A549 (cell line): ENCODE data around the gene SIX2. TPM values are rescaled to one million over a fixed set of nuclear protein-coding genes. Genes with fewer than 3 reads are reported as not detected.

ENCODE experiments used
- ATAC-seq, 2 experiments: fragments of 200-7000 bp in 1 of 2; fragments of >200 bp in 1 of 2; cut with Nextera tagmentation in 1 of 2; cut with Tn5 transposase in 1 of 2; 3 replicates each; pipeline versions ENCODE4 v1.8.0 to v1.9.1; 2018 to 2020; ENCODE audit warnings: mild to moderate bottlenecking in 1 of 2, moderate library complexity in 1 of 2
- CTCF ChIA-PET: fragments of 300-600 bp; sonication (Branson Sonifier 250); formaldehyde crosslinking; extraction: SDS; loops from one replicate; lab custom pipeline; 2021; ENCODE audit warnings: antibody characterized with exemption, inconsistent platforms; lab: Yijun Ruan, JAX
- POLR2A ChIA-PET: fragments of 350-600 bp; formaldehyde crosslinking; extraction: SDS; loops from one replicate; lab custom pipeline; 2021; ENCODE audit warnings: antibody characterized with exemption, inconsistent platforms; lab: Yijun Ruan, JAX
- DNase-seq, 2 experiments: peaks; one replicate each; pipeline versions ENCODE4 v3.0.0 to v3.0.0-alpha.2; 2011 to 2016; ENCODE audit warnings: low read depth in 1 of 2, low spot score in 1 of 2
- FAIRE-seq: peaks from 2 replicates; lab custom pipeline; 2011; peaks lifted over from hg19 to GRCh38; lab: Jason Lieb, UNC
- H3K27ac ChIP-seq, 2 experiments: fragments of >200 bp; sonication (Bioruptor Twin); formaldehyde crosslinking; 3 replicates each; pipeline ENCODE4 v1.5.1; 2016 to 2017
- H3K4me1 ChIP-seq: fragments of >200 bp; sonication (Bioruptor Twin); formaldehyde crosslinking; 3 replicates; pipeline ENCODE4 v1.6.1; 2016
- H3K4me2 ChIP-seq: fragments of >200 bp; sonication (Bioruptor Twin); formaldehyde crosslinking; 3 replicates; pipeline ENCODE4 v1.6.1; 2016
- H3K4me3 ChIP-seq: fragments of >200 bp; sonication (Bioruptor Twin); formaldehyde crosslinking; 3 replicates; pipeline ENCODE4 v1.5.1; 2016
- H3K9me3 ChIP-seq: fragments of >200 bp; sonication (Bioruptor Twin); formaldehyde crosslinking; 3 replicates; pipeline ENCODE4 v1.6.1; 2016
- CBX2 ChIP-seq: fragments of 200-600 bp; sonication (generic); IDR thresholded peaks from 2 replicates; pipeline ENCODE4 v1.6.1; 2016; ENCODE audit warnings: low read depth, mild to moderate bottlenecking, borderline replicate concordance
- CTCF ChIP-seq: fragments of >200 bp; sonication (Bioruptor Twin); formaldehyde crosslinking; IDR thresholded peaks from 3 replicates; pipeline ENCODE4 v1.5.1; 2016
- E2F6 ChIP-seq: IDR thresholded peaks from 2 replicates; pipeline ENCODE4 v1.6.1; 2012; ENCODE audit warnings: low read depth, borderline replicate concordance
- ELK1 ChIP-seq: fragments of 150-350 bp; IDR thresholded peaks from 2 replicates; pipeline ENCODE4 v1.6.1; 2014; ENCODE audit warnings: low read depth, mild to moderate bottlenecking, low read length
- FOSB ChIP-seq: fragments of 250-450 bp; sonication (Bioruptor Pico); IDR thresholded peaks from 2 replicates; pipeline ENCODE4 v1.5.0; 2020; ENCODE audit warnings: mild to moderate bottlenecking, moderate library complexity
- FOXS1 ChIP-seq: fragments of 250-450 bp; sonication (Bioruptor Pico); IDR thresholded peaks from 2 replicates; pipeline ENCODE4 v1.5.0; 2020; ENCODE audit warnings: mild to moderate bottlenecking, moderate library complexity
- HDAC2 ChIP-seq: fragments of 200-600 bp; sonication (generic); IDR thresholded peaks from 2 replicates; pipeline ENCODE4 v1.6.1; 2016
- KDM1A ChIP-seq: fragments of 200-600 bp; sonication (generic); IDR thresholded peaks from 2 replicates; pipeline ENCODE4 v1.6.1; 2016; ENCODE audit warnings: low read depth, mild to moderate bottlenecking
- MAFK ChIP-seq: fragments of 450-650 bp; IDR thresholded peaks from 2 replicates; pipeline ENCODE4 v1.6.1; 2014; ENCODE audit not compliant: partially characterized antibody
- MAX ChIP-seq: IDR thresholded peaks from 2 replicates; pipeline ENCODE4 v1.6.1; 2012
- NPAS2 ChIP-seq: fragments of 250-450 bp; sonication (Bioruptor Pico); IDR thresholded peaks from 2 replicates; pipeline ENCODE4 v1.8.0; 2022; ENCODE audit warnings: mild to moderate bottlenecking, moderate library complexity, borderline replicate concordance
- POLR2AphosphoS2 ChIP-seq: conservative IDR thresholded peaks from 2 replicates; pipeline ENCODE4 v1.6.1; 2012; ENCODE audit warnings: low read length, improper control_type of control experiment, inconsistent platforms
- RAD21 ChIP-seq, 2 experiments: fragments of >200 bp in 1 of 2; sonication (Bioruptor Twin) in 1 of 2; formaldehyde crosslinking in 1 of 2; IDR thresholded peaks in 1 of 2; conservative IDR thresholded peaks in 1 of 2; 2 replicates in 1 of 2; 3 replicates in 1 of 2; pipeline ENCODE4 v1.6.1; 2012 to 2018; ENCODE audit warnings: inconsistent platforms in 1 of 2
- SREBF2 ChIP-seq: fragments of 450-650 bp; IDR thresholded peaks from 2 replicates; pipeline ENCODE4 v1.6.1; 2014; ENCODE audit warnings: mild to moderate bottlenecking, moderate library complexity
- ZFP36 ChIP-seq: fragments of 450-650 bp; IDR thresholded peaks from 2 replicates; pipeline ENCODE4 v1.6.1; 2014; ENCODE audit warnings: borderline replicate concordance; ENCODE audit not compliant: partially characterized antibody
- ZSCAN20 ChIP-seq: fragments of 250-450 bp; sonication (Bioruptor Pico); IDR thresholded peaks from 2 replicates; pipeline ENCODE4 v1.8.0; 2022; ENCODE audit warnings: mild to moderate bottlenecking, moderate library complexity
- WGBS: methylation state at CpG from one replicate; pipeline ENCODE4 v1.1.6; 2017; ENCODE audit errors: missing lambda C conversion rate; 5-methylcytosine and 5-hydroxymethylcytosine counted together
- polyA plus RNA-seq, 4 experiments: library from polyadenylated mRNA; depleted of rRNA in 3 of 4; stranded (reverse); fragments of >200 nt; fragmentation: RNase III in 1 of 4; extraction: RNeasy Plus Mini Kit Qiagen cat#74134 plus additional on column Dnase treatment in 1 of 4; gene quantifications; 2 replicates in 3 of 4; 3 replicates in 1 of 4; pipeline ENCODE4 v1.2.3, GENCODE V29; 2011 to 2017

The SIX2 gene
- polyA plus RNA-seq, 2 of the 4 experiments (the other 2 are of a cell fraction): 0.10 to 0.15 TPM

- 43% methylated on average over 37 of the region's 56 CpGs for WGBS
- TF ChIP-seq MAX: peak; percentile 48
- peak; percentile 11 for TF ChIP-seq MAFK
- no peak for TF ChIP-seq CTCF
- TF ChIP-seq E2F6: peak; percentile 3; the same call in 1 of the 2 replicates
- CTCF ChIA-PET: interaction anchor here (0.8 to 11.6 kb wide), 4 partner anchors 15 to 484 kb away, joined by 3 to 170 read pairs (median 10); no protein-coding TSS in a partner anchor
- Histone ChIP-seq H3K9me3 (no peaks in the 10 kb centered on the region), H3K4me1 (peaks cover 13% of the 10 kb centered on the region; the same call in 2 of the 3 replicates), H3K4me3 (peak overlapping the region; percentile 65), H3K27ac (peak overlapping the region; percentile 59 to 76), H3K4me2 (peak overlapping the region; percentile 100)
- FAIRE-seq: no peak
- POLR2A ChIA-PET: no interaction called here
- peak; percentile 35 to 69 for DNase-seq
- ATAC-seq: peak; percentile 17 to 55
Observed at GRCh38 chr2:45009928-45010701, 863 bp upstream of the SIX2 start.

- ChIA-PET CTCF (interaction anchor here (1.4 to 11.6 kb wide), 4 partner anchors 11 to 486 kb away, joined by 3 to 170 read pairs (median 10); no protein-coding TSS in a partner anchor), POLR2A (no interaction called here)
- no peak for DNase-seq
- TF ChIP-seq HDAC2 (no peak), MAFK (no peak)
- H3K4me1 ChIP-seq: peaks cover 8% of the 10 kb centered on the region; the same call in 2 of the 3 replicates
- ATAC-seq: no peak
- H3K9me3 ChIP-seq: no peaks in the 10 kb centered on the region
- no peak overlapping the region for H3K27ac ChIP-seq
- 95% methylated on average over 70 of the region's 75 CpGs for WGBS
- no peak for FAIRE-seq
- H3K4me3 ChIP-seq: no peak overlapping the region
- H3K4me2 ChIP-seq: peak overlapping the region; percentile 100; the same call in 2 of the 3 replicates
Observed at GRCh38 chr2:45008296-45009129, 739 bp downstream of the SIX2 start.

- no peak for FAIRE-seq
- no peak for ATAC-seq
- H3K4me3 ChIP-seq: no peak overlapping the region
- CTCF ChIA-PET: interaction anchor here (1.5 to 11.6 kb wide), 3 partner anchors 10 to 486 kb away, joined by 3 to 170 read pairs (median 16); no protein-coding TSS in a partner anchor
- POLR2A ChIA-PET: no interaction called here
- no peaks in the 10 kb centered on the region for H3K9me3 ChIP-seq
- 87% methylated on average over 6 of the region's 6 CpGs for WGBS
- DNase-seq: no peak
- TF ChIP-seq SREBF2 (no peak), ZSCAN20 (CRISPR knock-in tag) (no peak), RAD21 (conservative IDR thresholded peaks at IDR 0.05 in 1 of 2, IDR thresholded peaks at IDR 0.05 in 1 of 2) (no peak)
- peaks cover 5% of the 10 kb centered on the region; the same call in 2 of the 3 replicates for H3K4me1 ChIP-seq
- H3K4me2 ChIP-seq: no peak overlapping the region
- no peak overlapping the region for H3K27ac ChIP-seq
Observed at GRCh38 chr2:45007961-45008295, 1.3 kb downstream of the SIX2 start.

- H3K27ac ChIP-seq: no peak overlapping the region
- TF ChIP-seq NPAS2 (CRISPR knock-in tag) (no peak), KDM1A (no peak), HDAC2 (no peak), ZFP36 (no peak), POLR2AphosphoS2 (no peak), FOSB (CRISPR knock-in tag) (no peak), FOXS1 (no peak), ELK1 (no peak), CBX2 (no peak)
- FAIRE-seq: no peak
Observed at GRCh38 chr2:45006942-45007287, 2.3 kb downstream of the SIX2 start.

More at GRCh38 chr2:45006942-45007287, 2.3 kb downstream of the SIX2 start:
- Histone ChIP-seq H3K9me3 (no peaks in the 10 kb centered on the region), H3K4me3 (no peak overlapping the region), H3K4me1 (peaks cover 5% of the 10 kb centered on the region; the same call in 2 of the 3 replicates), H3K4me2 (no peak overlapping the region)
- POLR2A ChIA-PET: no interaction called here
- ATAC-seq: no peak
- CTCF ChIA-PET: interaction anchor here (1.2 to 11.6 kb wide), 4 partner anchors 9 to 487 kb away, joined by 3 to 170 read pairs (median 10); no protein-coding TSS in a partner anchor
- 75% methylated on average over 7 of the region's 7 CpGs for WGBS
- DNase-seq: no peak
